KMS-11 (cell line): ENCODE measurements around the gene VKORC1.

ENCODE experiments used
- H2AFZ ChIP-seq: fragments of 200-600 bp; sonication (generic); 2 replicates; pipeline ENCODE4 v1.6.1; 2016; ENCODE audit warnings: antibody characterized with exemption, mixed run types, low read depth
- H3K27ac ChIP-seq: fragments of 200-600 bp; sonication (generic); 2 replicates; pipeline ENCODE4 v1.6.1; 2016; ENCODE audit warnings: mild to moderate bottlenecking, mixed run types
- H3K27me3 ChIP-seq: fragments of 200-600 bp; sonication (generic); 2 replicates; pipeline ENCODE4 v1.6.1; 2017; ENCODE audit warnings: mild to moderate bottlenecking, low read depth, mixed run types, moderate library complexity; ENCODE audit not compliant: insufficient read depth
- H3K36me3 ChIP-seq: fragments of 200-600 bp; sonication (generic); 2 replicates; pipeline ENCODE4 v1.6.1; 2017; ENCODE audit warnings: mild to moderate bottlenecking, mixed run types; ENCODE audit not compliant: insufficient read depth
- H3K4me1 ChIP-seq: fragments of 200-600 bp; sonication (generic); 2 replicates; pipeline ENCODE4 v1.6.1; 2016; ENCODE audit warnings: mild to moderate bottlenecking, low read depth, mixed run types; ENCODE audit not compliant: poor library complexity, severe bottlenecking
- H3K4me2 ChIP-seq: fragments of 200-600 bp; sonication (generic); 2 replicates; pipeline ENCODE4 v1.7.0; 2016; ENCODE audit warnings: mild to moderate bottlenecking, mixed run types
- H3K4me3 ChIP-seq: fragments of 200-600 bp; sonication (generic); IDR thresholded peaks from 2 replicates; pipeline ENCODE4 v1.6.1; 2017; ENCODE audit warnings: low read depth, low read length, mixed read lengths; ENCODE audit not compliant: insufficient read depth
- H3K79me2 ChIP-seq: fragments of 200-600 bp; sonication (generic); 2 replicates; pipeline ENCODE4 v1.6.1; 2016; ENCODE audit warnings: low read depth, mixed run types; ENCODE audit not compliant: insufficient read depth
- H3K9ac ChIP-seq: fragments of 200-600 bp; sonication (generic); 2 replicates; pipeline ENCODE4 v1.6.1; 2016; ENCODE audit warnings: mild to moderate bottlenecking, mixed run types
- H4K20me1 ChIP-seq: fragments of 200-600 bp; sonication (generic); 2 replicates; pipeline ENCODE4 v1.6.1; 2016; ENCODE audit warnings: mild to moderate bottlenecking, mixed run types; ENCODE audit not compliant: insufficient read depth
- CTCF ChIP-seq: fragments of 200-600 bp; sonication (generic); conservative IDR thresholded peaks from 2 replicates; pipeline ENCODE4 v1.6.1; 2017; ENCODE audit warnings: low read depth, mild to moderate bottlenecking, antibody characterized with exemption, low read length, moderate library complexity, mixed read lengths

VKORC1 gene

GRCh38 chr16:31130336-31130891 is 35.8 kb upstream of the VKORC1 start:
- TF ChIP-seq CTCF = no peak
- Histone ChIP-seq H3K9ac (no peak overlapping the region), H3K79me2 (no peaks in the 10 kb centered on the region), H3K4me3 (no peak overlapping the region), H3K4me1 (no peaks in the 10 kb centered on the region), H4K20me1 (no peaks in the 10 kb centered on the region), H3K27me3 (no peaks in the 10 kb centered on the region), H3K27ac (no peak overlapping the region), H2AFZ (no peak overlapping the region), H3K4me2 (no peak overlapping the region), H3K36me3 (no peaks in the 10 kb centered on the region)

DNA sequence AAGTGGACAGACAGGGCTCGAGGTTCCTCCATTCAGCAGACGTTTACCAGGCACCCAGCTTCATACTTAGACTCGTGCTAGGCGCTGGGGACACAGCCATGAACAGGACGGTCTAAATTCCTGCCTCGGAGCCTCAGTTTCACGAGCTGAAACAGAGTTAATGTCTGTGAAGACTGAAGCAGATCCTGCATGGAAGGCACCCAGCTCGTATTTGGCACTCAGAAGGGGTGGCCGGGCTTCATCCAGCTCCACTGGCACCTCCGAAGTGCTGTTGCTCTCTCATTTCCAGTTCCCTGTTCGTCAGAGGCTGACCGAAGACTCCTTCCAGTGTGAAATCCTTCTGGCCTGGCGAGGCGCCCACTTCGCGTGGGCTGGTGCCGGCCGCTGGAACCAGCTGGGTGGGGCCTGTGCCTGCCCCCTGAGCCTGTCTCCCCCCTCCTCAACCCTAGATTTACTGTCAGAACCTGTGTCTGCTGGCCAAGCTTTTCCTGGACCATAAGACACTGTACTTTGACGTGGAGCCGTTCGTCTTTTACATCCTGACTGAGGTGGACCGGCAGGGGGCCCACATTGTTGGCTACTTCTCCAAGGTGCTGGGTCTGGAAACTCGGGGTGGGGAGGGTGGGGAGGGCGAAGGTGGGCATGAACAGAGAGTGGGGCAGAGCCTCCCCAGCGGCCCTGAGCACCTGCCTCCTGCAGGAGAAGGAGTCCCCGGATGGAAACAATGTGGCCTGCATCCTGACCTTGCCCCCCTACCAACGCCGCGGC is 35.2 kb upstream of the VKORC1 start:
- Histone ChIP-seq H3K79me2 (no peaks in the 10 kb centered on the region), H3K9ac (no peak overlapping the region), H3K36me3 (no peaks in the 10 kb centered on the region), H3K4me3 (no peak overlapping the region), H2AFZ (no peak overlapping the region), H3K4me1 (no peaks in the 10 kb centered on the region), H3K27ac (no peak overlapping the region), H3K4me2 (no peak overlapping the region), H4K20me1 (no peaks in the 10 kb centered on the region), H3K27me3 (no peaks in the 10 kb centered on the region)
- TF ChIP-seq CTCF = no peak

GRCh38 chr16:31128711-31129567 is 34.3 kb upstream of the VKORC1 start:
- Histone ChIP-seq H2AFZ (no peak overlapping the region), H3K27ac (no peak overlapping the region), H3K9ac (no peak overlapping the region), H3K27me3 (no peaks in the 10 kb centered on the region), H4K20me1 (no peaks in the 10 kb centered on the region), H3K4me2 (no peak overlapping the region), H3K4me3 (no peak overlapping the region), H3K79me2 (no peaks in the 10 kb centered on the region), H3K36me3 (no peaks in the 10 kb centered on the region), H3K4me1 (no peaks in the 10 kb centered on the region)
- no peak for TF ChIP-seq CTCF

DNA sequence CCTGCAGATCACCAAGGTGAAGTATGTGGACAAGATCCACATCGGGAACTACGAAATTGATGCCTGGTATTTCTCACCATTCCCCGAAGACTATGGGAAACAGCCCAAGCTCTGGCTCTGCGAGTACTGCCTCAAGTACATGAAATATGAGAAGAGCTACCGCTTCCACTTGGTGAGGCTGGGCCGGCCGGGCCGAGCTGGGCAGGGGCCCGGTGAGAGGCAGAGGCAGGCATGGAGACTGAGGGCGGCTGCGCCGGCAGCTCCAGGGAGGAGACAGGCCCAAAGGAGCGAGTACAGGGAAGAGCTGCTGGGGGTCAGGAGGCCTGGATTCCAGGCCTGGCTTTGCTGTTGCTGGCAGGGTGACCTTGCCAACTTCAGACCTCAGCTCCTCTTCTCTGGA is 32.6 kb upstream of the VKORC1 start:
- Histone ChIP-seq H3K27ac (no peak overlapping the region), H3K9ac (no peak overlapping the region), H3K27me3 (no peaks in the 10 kb centered on the region), H2AFZ (no peak overlapping the region), H3K4me3 (no peak overlapping the region), H3K4me1 (no peaks in the 10 kb centered on the region), H3K79me2 (no peaks in the 10 kb centered on the region), H3K36me3 (no peaks in the 10 kb centered on the region), H4K20me1 (no peaks in the 10 kb centered on the region), H3K4me2 (no peak overlapping the region)
- TF ChIP-seq CTCF = no peak
